Fibroblast of skin of left biceps (primary cell): ENCODE results near the gene CPNE9.

Experiments used
- DNase-seq, 2 experiments: peaks; one replicate each; pipeline ENCODE4 v3.0.0-alpha.2; 2013; ENCODE audit warnings: low read depth in 2 of 2

CPNE9 gene

DNA sequence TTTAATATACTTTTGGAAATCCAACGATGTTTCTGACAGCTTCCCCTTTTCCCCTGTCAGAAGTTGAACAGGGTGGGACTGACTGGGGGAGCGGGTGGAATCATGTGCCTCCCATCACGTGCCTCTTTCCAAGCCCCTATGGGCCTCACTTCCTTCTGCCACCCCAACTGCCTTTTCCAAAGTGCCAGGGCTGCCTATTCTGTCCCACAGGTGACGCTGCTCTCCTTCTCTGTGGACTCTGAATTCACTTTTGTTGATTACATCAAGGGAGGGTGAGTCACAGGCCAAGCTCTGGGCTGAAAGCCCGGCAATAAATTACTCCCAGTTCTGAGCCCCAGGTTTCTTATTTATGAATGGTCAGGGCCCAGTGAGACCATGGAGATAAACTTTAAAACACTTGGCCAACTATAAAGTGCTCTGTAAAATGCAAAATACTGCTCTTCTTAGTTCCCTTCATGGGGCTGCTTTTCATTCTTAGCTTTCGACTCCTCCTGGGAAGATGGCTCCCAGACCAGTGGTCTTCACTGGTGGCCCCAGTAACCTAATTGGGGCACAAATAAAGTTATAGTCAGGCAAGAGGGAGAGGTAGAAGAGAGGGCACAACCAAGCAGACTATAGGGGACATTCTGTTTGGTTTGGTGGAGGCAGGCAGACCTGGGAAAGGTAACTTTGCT, 12.3 kb downstream of the CPNE9 start:
- DNase-seq = peak; percentile 59 to 61

DNA sequence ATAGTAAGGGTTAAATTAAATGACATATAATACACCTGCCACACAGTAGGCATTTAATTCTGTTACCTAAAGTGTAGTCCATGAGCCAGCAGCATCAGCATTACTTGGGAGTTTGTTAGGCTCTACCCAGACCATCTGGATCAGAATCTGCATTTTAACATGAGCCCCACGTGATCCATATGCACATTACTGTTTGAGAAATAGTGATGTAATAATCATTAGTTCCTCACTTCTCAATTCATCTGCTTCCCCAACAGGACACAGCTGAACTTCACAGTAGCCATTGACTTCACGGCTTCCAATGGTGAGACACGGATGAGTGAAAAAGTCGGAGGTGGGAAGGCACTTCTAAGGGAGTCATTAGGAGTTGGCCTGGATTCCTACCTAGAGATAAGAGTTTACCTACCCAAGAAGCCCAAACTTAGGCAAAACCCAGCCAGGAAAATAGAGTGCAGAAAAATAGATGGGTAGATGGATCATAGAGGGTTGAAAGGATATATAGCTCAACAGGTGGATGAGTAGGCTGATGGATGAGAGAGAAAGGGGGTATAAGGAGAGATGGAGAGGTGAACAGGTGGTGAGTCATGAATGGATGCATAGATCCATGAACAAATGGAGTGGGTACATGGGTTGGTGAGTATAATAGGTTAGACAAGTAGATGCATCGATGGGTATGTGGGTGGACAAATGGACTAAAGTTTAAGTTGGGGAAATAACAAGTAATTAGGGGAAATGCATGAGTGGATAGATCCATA, 13.3 kb downstream of the CPNE9 start:
- no peak for DNase-seq

DNA sequence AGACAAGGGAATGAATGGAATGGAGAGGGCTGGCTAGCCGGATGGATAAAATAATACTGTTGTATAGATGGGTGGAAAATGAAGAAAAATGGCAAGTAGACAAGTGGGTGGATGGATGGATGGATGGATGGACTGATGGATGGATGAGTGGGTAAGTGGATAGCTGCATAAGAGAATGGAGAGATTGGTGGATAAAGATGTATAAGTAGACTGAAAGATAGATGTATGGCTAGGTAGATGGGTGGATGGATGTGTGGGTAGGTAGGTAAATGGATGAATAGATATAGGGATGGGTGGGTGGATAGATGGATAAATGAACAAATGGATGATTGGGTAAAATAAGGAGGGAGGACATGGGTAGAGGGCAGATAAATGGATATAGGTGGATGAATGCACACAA, 13.9 kb downstream of the CPNE9 start:
- DNase-seq = no peak

DNA sequence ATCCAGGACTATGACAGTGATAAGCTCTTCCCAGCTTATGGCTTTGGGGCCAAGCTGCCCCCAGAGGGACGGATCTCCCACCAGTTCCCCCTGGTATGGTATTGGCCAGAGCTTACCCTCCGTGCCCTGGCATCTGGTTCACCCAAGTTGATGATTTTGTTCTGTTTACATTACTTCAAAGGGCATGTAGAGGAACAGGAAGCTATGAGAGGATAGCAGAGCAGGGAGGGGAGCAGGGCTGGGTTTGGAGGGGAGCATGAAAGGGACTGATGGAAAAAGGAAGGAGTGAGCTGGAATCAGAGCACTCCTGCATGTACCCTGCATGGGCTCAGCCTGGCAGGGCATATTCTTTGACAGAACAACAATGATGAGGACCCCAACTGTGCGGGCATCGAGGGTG, 14.5 kb downstream of the CPNE9 start:
- DNase-seq = no peak

DNA sequence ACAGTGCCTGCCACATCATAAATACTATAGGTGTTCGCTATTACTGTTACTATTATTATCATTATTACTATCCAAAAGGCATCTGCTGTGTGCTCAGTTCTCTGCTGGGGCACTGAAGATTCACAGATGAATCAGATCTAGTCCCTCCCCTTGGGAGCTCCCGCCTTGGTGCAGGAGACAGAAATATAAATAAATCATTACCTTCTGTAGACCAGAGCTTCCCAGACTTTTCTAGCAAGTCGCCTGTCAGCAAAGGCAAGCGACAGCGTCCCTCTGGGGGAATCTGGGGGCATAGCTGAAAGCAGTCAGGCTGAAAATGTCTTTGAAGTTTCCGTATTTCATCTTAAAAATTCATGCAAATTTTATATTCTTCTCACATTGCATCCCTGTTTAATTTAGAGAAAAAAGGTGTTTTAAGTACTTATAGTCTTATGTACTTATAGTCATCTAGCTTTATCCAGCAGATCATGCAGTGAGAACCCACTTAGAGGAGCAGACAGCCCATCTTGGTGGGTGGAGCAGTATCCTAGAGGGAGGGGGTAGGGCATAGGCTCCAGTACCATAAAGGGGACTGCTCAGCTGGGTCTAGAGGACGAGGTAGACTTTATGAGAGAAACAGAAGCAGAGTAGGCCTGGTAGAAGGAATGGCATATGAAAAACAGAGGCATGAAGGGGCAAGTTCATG, 17.5 kb downstream of the CPNE9 start:
- DNase-seq = no peak

DNA sequence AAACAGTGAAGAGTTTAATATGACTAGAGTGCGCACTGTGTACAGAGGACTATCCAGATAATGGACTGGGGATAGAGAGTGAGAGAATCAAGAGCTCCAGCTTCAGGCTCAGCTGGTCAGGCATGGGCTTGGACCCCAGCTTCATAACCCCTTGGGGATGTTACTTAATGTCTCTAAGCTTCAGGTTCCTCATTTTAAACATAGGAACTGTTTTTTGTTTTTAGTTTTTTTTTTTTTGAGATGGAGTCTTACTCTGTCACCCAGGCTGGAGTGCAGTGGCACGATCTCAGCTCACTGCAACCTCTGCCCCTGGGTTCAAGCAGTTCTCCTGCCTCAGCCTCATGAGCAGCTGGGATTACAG, 18.0 kb downstream of the CPNE9 start:
- no peak for DNase-seq

DNA sequence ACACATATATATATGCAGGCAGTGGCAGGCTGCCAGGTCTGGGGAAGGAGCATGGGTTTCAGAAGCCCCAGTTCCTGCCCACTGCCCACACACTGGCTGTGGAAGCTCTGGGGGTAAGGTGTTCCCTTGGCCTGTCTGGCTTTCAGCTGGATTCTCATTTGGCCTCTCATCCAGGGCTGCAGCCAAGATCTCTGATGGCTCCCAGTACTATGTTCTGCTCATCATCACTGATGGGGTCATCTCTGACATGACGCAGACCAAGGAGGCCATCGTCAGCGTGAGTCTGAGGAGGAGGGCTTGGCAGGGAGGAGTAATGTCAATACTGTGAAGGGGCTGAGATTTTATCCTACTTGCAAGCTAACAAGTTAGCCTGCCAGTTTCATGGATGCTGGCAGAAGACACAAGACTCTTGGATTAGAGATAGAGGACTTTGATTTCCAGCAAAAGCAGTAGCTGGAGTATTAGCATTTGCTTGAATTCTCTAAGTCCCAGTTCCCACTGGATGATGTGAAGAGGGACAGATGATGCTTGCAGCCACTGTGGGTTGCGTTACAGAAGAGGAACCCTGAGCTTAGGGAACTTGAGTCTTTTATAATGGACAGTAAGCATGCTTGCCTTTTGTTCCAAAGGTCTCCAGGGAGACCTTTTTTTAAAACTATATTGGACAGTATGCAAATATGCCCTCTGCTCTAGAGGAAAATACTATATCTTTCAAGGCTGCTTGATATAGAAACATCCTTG, 22.3 kb downstream of the CPNE9 start:
- DNase-seq = no peak

DNA sequence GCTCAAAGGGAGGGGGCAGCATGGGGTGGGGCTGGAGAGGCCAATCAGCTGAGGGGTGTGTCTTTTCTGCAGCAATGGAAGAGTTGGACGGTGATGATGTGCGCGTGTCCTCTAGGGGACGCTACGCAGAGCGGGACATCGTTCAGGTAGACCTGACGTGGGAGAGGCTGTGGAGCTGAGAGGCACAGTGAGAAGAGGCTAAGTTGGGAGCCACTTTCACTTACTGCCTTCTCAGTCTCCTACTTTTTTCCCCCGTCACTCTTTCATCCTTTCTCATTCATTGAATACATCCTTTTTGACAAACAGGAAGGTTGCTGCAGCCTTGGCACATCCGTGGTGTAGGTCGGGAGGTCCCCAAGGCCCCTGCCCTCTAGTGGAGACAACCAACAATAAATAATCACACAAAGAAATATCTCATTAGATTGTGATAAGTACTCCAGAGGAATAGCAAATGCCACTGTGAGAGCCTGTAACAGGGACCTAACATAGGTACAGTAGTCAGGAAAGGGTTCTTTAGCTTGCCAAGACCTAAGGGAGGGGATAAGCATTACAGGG, 23.5 kb downstream of the CPNE9 start:
- DNase-seq = no peak

DNA sequence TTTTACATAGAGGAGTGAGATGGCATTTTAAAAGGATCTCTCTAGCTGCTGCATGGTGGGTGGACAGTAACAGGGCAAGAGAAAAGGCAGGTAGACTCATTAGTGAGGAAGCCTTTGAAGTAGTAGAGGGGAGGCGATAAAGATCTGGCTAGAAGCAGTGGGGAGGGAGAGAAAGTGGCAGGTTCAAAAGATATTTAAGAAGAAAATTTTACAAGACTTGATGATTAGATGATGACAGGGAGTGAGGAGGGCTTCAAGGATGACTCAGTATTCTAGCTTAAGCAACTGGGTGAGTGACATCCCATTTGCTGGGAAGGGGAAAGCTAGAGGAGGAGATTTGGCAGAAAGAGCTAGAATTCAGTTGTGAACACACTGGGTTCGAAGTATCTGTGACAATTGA, 24.1 kb downstream of the CPNE9 start:
- no peak for DNase-seq

DNA sequence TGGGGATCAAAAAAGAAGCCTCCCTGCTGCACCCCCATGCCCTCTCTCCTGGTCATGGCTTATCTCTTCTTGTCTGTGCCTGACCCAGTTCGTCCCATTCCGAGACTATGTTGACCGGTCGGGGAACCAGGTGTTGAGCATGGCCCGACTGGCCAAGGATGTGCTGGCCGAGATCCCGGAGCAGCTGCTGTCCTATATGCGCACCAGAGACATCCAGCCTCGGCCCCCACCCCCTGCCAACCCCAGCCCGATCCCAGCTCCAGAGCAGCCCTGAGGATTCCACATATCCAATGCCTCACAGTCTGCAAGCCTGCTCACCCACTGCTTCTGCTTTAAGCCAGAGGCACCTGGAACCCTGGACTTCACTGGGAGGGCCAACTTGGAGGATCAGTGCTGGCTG, 25.8 kb downstream of the CPNE9 start:
- no peak for DNase-seq

DNA sequence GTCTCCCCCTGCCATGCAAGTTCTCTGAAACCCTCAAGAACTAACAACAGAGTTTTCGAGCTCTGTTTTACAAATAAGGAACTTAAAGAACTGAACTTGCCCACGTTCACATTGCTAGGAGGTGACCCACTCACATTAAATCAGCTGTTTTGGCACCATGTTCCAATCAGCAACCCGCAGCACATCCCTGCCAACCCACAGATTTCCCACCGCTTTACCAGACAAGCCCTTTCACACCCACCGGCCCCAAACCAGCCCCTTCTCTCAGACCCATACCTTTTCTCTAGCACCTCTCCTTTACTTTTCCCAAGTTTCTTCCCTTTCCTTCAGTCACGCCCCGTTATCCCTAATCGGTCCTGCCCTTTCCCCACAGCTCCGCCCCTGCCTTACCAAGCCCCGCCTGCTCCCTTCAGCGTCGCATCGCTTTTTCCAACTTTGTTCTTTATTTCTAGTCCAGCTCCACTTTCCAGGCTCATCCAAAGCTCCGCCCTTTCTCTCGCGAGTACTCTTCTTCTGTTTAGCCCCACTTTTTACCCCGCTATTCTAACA, 27.1 kb downstream of the CPNE9 start:
- no peak for DNase-seq

DNA sequence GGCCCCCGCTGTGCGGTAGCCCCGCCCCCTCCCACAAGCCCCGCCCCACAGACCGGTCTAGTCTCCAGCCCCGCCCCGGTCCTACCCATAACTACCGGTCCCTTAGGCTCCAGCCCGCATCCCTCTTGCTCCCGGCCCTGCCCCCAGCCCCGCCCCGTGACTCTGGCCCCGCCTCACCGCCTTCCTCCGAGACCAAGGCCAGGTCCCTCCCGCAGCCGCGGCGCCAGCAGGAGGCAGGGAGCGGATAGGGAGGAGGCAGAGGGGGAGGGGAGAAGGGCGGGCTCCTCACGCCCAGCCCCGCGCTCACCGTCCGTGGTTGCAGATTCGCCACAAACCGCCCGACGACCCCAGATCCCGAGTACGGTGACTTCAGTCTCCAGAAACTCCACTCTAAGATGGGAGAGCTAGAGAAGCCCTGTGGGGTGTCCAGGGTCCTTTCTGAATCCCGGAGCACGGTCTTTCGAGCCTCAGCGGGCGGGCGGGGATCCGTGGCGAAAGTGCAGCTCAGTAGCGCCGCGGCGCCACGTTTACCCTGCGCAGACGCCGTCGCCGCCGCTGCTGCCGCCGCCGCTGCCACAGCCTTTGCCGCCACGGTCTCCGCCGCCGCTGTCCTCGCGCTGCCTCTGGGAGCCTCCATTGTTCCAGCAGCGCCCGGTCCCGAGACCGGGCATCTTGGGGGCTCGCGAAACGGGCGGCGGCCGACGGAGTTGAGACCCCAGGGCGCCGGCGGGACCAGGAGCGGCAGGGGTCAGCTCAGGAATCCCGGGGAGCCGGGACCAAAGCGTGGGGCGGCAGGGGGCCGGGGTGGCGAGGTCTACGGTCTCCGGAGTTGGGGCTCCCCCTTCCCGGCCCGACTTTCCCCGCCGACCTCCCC, 27.8 kb downstream of the CPNE9 start, which contains the start of gene BRPF1:
BRPF1 (plus strand) TSS at position 530 of the 874 bp plus-strand sequence. CDS start 2,406 bp downstream, outside the sequence.
- peak; percentile 98 to 99 for DNase-seq

DNA sequence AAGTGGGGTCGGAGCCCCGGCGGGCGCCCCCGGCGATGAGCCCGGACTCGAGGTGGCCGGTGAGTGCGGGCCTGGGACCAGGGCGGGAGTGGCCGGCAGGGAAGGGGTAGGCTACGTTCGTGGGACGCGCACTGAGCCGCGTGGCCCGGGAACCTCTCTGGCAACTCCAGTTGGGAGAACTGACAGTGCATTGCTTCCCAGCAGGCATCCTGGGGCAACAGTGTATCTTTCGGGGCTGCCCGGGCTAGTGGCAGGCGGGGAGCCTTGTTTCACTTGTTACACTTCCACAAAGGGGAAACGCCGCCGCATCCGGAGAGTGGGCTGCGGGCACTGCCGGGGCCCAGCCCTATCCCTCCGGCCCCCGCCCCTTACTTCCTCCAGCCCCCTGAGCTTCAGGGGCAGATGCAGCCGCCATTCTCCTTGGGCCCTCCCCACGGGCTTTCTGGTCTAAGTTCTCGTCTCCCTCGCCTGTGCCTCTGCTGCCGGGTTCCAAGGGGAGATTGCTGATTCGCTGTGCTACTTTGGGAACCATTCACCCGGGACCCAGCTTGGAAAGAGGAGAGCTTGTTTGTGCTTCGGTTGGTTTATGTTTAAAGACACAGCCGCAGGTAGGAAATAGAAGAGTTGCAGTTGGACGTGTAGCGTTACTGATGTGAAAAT, 28.6 kb downstream of the CPNE9 start:
- DNase-seq = no peak

DNA sequence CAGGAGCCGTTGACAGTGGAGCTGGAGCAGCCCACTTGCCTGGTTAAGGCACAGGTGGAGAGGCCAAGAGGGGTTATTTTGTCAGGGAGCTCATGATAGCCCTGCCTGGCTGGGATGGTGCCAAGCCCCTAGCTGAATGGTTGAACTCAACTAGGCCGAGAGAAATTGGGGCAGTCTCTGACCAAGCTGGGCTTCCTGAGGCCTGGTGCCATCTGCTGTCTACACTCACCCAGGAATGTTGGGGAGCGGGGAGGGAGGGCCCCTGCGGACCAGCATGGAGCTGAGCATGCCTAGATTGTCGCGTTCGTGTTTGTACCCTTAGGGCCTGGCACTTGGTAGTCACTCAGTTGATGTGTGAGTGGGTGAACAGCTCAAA, 29.1 kb downstream of the CPNE9 start:
- DNase-seq = no peak

DNA sequence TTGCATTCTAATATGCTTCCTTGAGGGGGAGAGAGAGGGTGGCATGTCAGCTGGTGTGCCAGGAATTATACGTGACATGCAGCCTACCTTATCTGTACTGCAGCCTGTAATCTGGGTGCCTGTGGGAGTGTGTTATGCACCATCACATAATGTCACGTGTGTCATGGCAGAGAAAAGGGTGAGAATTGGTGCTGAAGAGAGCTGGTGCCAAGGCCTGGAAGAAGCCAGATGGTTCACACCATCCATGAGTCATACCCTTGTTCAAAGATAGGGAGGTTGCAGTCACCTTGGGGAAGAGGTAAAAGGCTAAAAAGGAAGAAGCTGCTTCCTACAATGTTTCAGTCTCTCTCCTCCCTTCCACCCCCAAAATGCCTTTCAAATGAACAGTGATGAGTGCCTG, 33.2 kb downstream of the CPNE9 start:
- no peak for DNase-seq

DNA sequence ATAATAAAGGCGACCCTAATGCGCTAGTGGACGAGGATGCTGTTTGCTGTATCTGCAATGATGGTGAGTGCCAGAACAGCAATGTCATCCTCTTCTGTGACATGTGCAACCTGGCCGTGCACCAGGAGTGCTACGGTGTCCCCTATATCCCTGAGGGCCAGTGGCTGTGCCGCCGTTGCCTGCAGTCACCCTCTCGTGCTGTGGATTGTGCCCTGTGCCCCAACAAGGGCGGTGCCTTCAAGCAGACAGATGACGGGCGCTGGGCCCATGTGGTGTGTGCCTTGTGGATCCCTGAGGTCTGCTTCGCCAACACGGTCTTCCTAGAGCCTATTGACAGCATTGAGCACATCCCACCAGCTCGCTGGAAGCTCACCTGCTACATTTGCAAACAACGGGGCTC, 35.5 kb downstream of the CPNE9 start:
- no peak for DNase-seq

DNA sequence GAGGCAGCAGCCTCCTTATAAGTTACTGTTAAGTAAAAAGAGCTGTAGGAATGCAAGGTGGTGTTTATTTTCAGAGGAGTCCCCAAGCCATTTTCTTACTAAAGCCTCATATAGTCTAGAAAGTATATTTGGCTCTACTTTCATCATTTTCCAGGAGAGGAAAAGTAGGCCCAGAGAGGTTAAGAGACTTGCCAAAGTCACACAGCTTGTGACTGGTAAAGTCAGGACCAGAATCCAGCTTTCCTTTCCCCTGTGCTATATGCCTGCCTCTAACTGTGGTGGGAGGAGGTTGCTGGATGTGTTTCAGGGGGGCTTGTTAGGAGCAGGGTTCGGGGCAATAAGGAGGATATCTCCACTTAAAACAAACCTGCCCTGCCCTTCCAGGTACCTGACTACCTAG, 38.9 kb downstream of the CPNE9 start:
- no peak for DNase-seq

DNA sequence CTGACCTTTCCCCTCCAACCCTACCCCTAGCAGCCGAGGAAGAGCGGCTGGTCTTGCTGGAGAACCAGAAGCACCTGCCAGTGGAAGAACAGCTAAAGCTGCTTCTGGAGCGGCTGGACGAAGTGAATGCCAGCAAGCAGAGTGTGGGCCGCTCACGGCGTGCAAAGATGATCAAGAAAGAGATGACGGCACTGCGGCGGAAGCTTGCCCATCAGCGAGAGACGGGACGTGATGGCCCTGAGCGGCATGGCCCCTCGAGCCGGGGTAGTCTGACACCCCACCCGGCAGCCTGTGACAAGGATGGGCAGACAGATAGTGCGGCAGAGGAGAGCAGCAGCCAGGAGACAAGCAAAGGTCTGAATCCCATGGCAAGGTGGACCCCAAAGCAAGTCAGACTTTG, 39.9 kb downstream of the CPNE9 start:
- no peak for DNase-seq

DNA sequence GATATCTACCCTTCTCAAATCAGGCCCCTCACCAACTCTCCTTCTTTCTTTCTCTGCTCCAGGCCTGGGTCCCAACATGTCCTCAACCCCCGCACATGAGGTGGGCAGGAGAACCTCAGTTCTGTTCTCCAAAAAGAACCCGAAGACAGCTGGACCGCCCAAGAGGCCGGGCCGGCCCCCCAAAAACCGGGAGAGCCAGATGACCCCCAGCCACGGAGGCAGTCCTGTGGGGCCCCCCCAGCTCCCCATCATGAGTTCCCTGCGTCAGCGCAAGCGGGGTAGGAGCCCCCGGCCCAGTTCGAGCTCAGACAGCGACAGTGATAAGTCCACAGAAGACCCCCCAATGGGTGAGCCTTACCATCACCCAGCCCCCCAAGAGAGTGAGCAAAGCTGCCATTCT, 40.5 kb downstream of the CPNE9 start:
- DNase-seq = no peak

DNA sequence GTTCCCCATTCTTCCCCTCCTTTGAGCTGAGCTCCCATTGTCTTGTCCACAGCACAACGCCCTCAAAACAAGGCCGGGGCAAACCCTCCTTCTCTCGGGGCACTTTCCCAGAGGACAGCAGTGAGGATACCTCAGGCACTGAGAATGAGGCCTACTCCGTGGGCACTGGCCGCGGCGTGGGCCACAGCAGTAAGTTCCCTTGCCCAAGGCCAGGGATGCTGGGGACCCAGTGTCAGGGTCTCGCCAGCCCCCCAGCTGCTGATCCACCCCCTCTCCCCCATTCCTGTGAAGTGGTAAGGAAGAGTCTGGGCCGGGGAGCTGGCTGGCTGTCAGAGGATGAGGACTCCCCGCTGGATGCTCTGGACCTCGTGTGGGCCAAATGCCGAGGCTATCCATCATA, 41.9 kb downstream of the CPNE9 start:
- no peak for DNase-seq
